Skeletal muscle cell (primary cell): Measurements from ENCODE around the gene NHP2.

Source experiments
- DNase-seq: peaks from one replicate; pipeline ENCODE4 v3.0.0-alpha.2; 2010; ENCODE audit warnings: low read depth
- H3K4me3 ChIP-seq: 2 replicates; pipeline ENCODE4 v1.5.1; 2011; ENCODE audit warnings: low read depth, mild to moderate bottlenecking, control low read depth, low read length, moderate library complexity

The NHP2 gene

GRCh38 chr5:178180141-178180863 lies 26.6 kb upstream of the NHP2 start:
- no peak overlapping the region for H3K4me3 ChIP-seq
- no peak for DNase-seq

DNA sequence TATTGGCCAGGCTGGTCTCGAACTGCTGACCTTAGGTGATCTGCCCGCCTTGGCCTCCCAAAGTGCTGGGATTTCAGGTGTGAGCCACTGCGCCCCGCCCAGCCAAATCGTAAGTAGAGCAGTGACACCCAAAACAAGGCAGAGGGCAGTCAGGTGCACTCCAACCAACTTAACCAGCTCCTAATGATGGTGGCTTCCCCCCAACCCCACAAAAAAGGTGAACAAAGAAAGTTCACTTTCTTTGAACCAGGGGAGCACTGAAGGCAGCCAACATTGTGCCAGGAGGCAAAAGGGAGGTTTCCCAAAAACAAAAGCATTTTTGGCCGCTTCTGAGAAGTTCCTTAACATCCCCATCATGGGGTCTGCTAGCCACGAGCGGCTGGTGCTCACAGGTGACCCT lies 23.9 kb upstream of the NHP2 start:
- H3K4me3 ChIP-seq, result no peak overlapping the region
- DNase-seq, result no peak

- no peak overlapping the region for H3K4me3 ChIP-seq
- no peak for DNase-seq
Measured at GRCh38 chr5:178176791-178177190, 23.1 kb upstream of the NHP2 start.

GRCh38 chr5:178174456-178174855 lies 20.8 kb upstream of the NHP2 start:
- DNase-seq, result no peak
- no peak overlapping the region for H3K4me3 ChIP-seq

DNA sequence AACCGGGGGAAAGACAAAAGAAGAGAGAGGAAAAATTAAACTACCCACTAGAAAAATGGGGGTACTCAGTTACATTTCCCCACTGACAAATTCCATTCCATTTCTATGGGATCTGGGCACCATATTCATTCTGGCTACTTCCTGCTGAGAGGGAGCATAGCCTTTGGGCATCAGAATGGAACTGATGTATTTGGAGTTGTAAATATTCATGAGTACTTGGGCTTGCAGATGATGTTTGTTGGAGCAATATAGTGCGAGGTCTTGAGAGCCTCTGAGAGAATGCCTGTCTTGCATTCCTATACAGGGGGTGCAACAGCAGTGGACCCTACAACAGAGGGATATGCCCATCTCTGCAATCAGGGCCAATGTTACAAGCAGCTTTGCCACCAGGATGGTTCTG lies 16.8 kb upstream of the NHP2 start:
- DNase-seq, result no peak
- no peak overlapping the region for H3K4me3 ChIP-seq

DNA sequence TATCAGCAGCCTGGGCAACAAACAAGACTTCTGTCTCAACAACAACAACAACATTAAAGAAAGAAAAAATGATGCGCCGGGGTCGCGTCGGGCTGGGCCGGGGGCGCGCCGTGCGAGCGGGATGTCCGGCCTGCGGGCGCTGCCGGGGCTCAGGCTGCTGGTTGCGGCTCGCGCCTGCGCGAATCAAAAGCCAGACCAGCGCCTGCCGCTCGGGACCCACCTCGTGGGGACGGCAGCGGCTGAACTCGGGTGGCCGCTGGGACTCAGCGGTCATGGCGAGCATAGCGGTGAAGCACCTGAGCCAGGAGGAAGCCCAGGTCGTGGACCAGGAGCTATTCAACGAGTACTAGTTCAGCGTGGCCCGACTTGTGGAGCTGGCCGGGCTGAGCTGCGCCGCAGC lies 11.9 kb upstream of the NHP2 start:
- H3K4me3 ChIP-seq, result no peak overlapping the region
- no peak for DNase-seq

GRCh38 chr5:178163772-178164735 lies 10.4 kb upstream of the NHP2 start:
- no peak for DNase-seq
- peak overlapping the region; percentile 21 for H3K4me3 ChIP-seq

GRCh38 chr5:178162481-178162880 lies 8.8 kb upstream of the NHP2 start:
- no peak for DNase-seq

DNA sequence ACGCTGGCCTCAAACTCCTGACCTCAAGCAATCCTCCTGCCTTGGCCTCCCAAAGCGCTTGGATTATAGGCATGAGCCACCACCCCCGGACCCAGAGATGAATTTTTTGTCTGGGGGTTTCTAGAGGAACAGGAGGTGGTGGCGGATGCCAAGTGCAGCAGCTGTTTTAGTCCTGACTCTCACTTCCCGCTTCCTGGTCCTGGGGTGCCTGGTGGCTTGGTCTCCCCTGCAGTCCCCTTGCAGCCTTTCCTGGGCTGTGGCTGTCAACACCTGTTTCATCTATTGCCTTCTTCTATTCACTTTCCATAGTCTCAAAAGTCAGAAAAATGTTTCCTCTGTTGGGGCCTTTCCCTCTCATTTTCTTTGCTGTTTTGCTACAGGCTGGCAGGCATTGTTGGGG lies 6.5 kb upstream of the NHP2 start:
- no peak for DNase-seq
- no peak overlapping the region for H3K4me3 ChIP-seq

More at GRCh38 chr5:178162481-178162880, 8.8 kb upstream of the NHP2 start:
- no peak overlapping the region for H3K4me3 ChIP-seq

- DNase-seq, result no peak
- no peak overlapping the region for H3K4me3 ChIP-seq
Measured at GRCh38 chr5:178155065-178155464, 1.4 kb upstream of the NHP2 start.

- no peak for DNase-seq
- H3K4me3 ChIP-seq, result peak overlapping the region; percentile 58
Measured at GRCh38 chr5:178152491-178153444, 917 bp downstream of the NHP2 start.

DNA sequence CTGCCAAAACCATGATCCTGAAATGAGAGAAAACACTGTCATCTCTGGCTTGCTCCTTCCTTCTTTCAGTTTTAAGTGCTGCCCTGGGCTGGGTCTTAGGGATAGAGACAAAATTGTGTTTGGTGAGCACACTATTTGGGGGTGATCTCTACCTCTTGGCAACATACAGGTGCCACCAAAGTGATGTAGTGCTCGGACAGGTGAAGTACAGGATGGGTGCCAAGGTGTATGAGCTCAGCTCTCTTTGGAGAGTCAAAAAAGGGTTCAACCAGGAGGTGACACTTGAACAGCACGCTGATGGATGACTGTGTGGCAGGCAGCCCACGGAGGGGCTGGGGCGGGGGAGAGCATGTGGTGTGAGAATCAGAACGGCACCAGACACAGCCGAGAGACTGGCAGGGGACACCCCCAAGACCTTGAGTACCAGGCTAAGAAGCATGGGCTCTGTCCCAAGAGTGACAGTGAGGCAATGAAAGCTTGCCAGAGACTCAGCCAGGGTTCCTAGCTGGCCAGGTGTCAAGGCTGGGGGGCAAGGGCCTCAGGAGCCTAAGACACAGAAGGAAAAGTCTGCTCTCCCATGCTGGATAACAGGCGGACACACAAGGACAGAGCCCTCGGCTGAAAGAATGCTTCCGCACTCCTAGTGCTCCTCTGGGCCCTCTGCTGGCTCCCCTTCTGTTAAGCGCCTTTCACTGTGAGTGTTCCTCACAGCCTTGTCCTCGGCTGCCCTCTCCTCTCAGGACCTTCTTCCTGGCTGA lies 2.5 kb downstream of the NHP2 start:
- H3K4me3 ChIP-seq, result no peak overlapping the region
- no peak for DNase-seq

GRCh38 chr5:178149199-178149932 lies 4.3 kb downstream of the NHP2 start:
- DNase-seq, result no peak
- H3K4me3 ChIP-seq, result no peak overlapping the region

DNA sequence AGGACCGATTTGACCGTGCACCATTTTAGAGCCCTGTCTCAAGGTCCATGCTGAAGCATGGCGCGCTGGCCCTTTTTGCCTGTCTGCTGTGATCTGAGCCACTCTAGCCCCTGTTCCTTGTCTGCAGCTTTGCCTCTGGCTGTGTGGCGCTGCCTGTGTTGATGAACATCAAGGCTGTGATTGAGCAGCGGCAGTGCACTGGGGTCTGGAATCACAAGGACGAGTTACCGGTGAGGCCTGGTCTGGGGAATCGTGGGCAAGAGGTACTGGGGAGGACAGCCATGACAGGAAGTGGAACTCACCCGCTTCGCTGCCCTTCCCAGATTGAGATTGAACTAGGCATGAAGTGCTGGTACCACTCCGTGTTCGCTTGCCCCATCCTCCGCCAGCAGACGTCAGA lies 6.3 kb downstream of the NHP2 start:
- no peak for DNase-seq
- no peak overlapping the region for H3K4me3 ChIP-seq

- H3K4me3 ChIP-seq, result no peak overlapping the region
- DNase-seq, result no peak
Measured at GRCh38 chr5:178145965-178146820, 7.5 kb downstream of the NHP2 start.

GRCh38 chr5:178143901-178144300 lies 9.8 kb downstream of the NHP2 start:
- peak; percentile 37 for DNase-seq
- H3K4me3 ChIP-seq, result no peak overlapping the region

GRCh38 chr5:178143246-178143645 lies 10.4 kb downstream of the NHP2 start:
- H3K4me3 ChIP-seq, result no peak overlapping the region
- DNase-seq, result no peak
